Right lobe of liver (tissue), 4 donors: ENCODE results near the gene DIPK1B.

ENCODE experiments used
- CTCF ChIP-seq, 4 donors: fragments of 200-600 bp in 3 of 4; fragments of 450-650 bp in 1 of 4; IDR thresholded peaks; one replicate each; pipeline versions ENCODE4 v1.5.1 to v1.8.0; 2016 to 2022; ENCODE audit warnings: antibody characterized with exemption in 4 of 4, mild to moderate bottlenecking in 2 of 4
- POLR2A ChIP-seq: fragments of 450-650 bp; IDR thresholded peaks from one replicate; pipeline ENCODE4 v1.6.1; 2017; ENCODE audit warnings: antibody characterized with exemption, mild to moderate bottlenecking
- donor health status: DM: no; HTN: no; CAD: no.
- donor health status: DM: no; HTN: no; CAD: no.
- donor health status: DM: no; HTN: yes; CAD: no.

GRCh38 chr9:136707011-136707410 lies 5.4 kb upstream of the DIPK1B start:
- TF ChIP-seq CTCF (IDR thresholded peaks at IDR 0.05), result no peak
- no peak for TF ChIP-seq POLR2A
